Epithelial cell of prostate (primary cell): Measurements from ENCODE around the gene AARS2.

Experiments used
- DNase-seq: peaks from one replicate; pipeline ENCODE4 v3.0.0-alpha.2; 2011; ENCODE audit warnings: low read depth, low spot score
- H3K27ac ChIP-seq: fragments of 450-650 bp; 2 replicates; pipeline ENCODE4 v1.5.1; 2017; ENCODE audit warnings: mild to moderate bottlenecking

Gene AARS2

GRCh38 chr6:44278774-44279697 is 34.1 kb downstream of the AARS2 start:
- H3K27ac ChIP-seq = no peak overlapping the region
- no peak for DNase-seq

- DNase-seq = no peak
- H3K27ac ChIP-seq = no peak overlapping the region
These were observed 34.8 kb downstream of the AARS2 start for GRCh38 chr6:44278315-44278714.

- DNase-seq = no peak
- no peak overlapping the region for H3K27ac ChIP-seq
These were observed 35.4 kb downstream of the AARS2 start for GRCh38 chr6:44277763-44278162.

GRCh38 chr6:44276667-44277640 is 36.2 kb downstream of the AARS2 start:
- DNase-seq = no peak
- no peak overlapping the region for H3K27ac ChIP-seq

- H3K27ac ChIP-seq = no peak overlapping the region
- no peak for DNase-seq
These were observed 37.1 kb downstream of the AARS2 start for GRCh38 chr6:44275749-44276648.

GRCh38 chr6:44275271-44275748 is 37.8 kb downstream of the AARS2 start:
- DNase-seq = no peak
- H3K27ac ChIP-seq = no peak overlapping the region

GRCh38 chr6:44273617-44274016 is 39.5 kb downstream of the AARS2 start:
- no peak overlapping the region for H3K27ac ChIP-seq
- DNase-seq = no peak

GRCh38 chr6:44272999-44273566 is 40.1 kb downstream of the AARS2 start:
- H3K27ac ChIP-seq = no peak overlapping the region
- DNase-seq = no peak

- H3K27ac ChIP-seq = no peak overlapping the region
- no peak for DNase-seq
These were observed 40.6 kb downstream of the AARS2 start for GRCh38 chr6:44272529-44272928.

- H3K27ac ChIP-seq = no peak overlapping the region
- DNase-seq = no peak
These were observed 41.2 kb downstream of the AARS2 start for GRCh38 chr6:44271914-44272313.

GRCh38 chr6:44271406-44271723 is 41.8 kb downstream of the AARS2 start:
- H3K27ac ChIP-seq = no peak overlapping the region
- DNase-seq = no peak

GRCh38 chr6:44270526-44271405 is 42.4 kb downstream of the AARS2 start:
- no peak for DNase-seq
- H3K27ac ChIP-seq = no peak overlapping the region

GRCh38 chr6:44269921-44270525 is 43.1 kb downstream of the AARS2 start, which contains the start of gene TMEM151B:
TSS of gene TMEM151B (plus strand) at chr6:44270450. CDS start at chr6:44270743, 293 bp downstream.
- DNase-seq = no peak
- H3K27ac ChIP-seq = no peak within 1 kb of the TSS

- DNase-seq = no peak
- H3K27ac ChIP-seq = no peak overlapping the region
These were observed 43.8 kb downstream of the AARS2 start for GRCh38 chr6:44269178-44269920.

GRCh38 chr6:44268095-44268628 is 45.0 kb downstream of the AARS2 start:
- DNase-seq = no peak

GRCh38 chr6:44267252-44267651 is 45.9 kb downstream of the AARS2 start:
- no peak overlapping the region for H3K27ac ChIP-seq
- DNase-seq = no peak

More at GRCh38 chr6:44268095-44268628, 45.0 kb downstream of the AARS2 start:
- H3K27ac ChIP-seq = no peak overlapping the region

- DNase-seq = no peak
- H3K27ac ChIP-seq = no peak overlapping the region
These were observed 46.8 kb downstream of the AARS2 start for GRCh38 chr6:44266347-44266746.
